GM23338 (cell line): ENCODE data around the gene CHRNA3. TPM values are rescaled to one million over a fixed set of nuclear protein-coding genes. Genes with fewer than 3 reads are reported as not detected.

Experiments used
- ATAC-seq: fragments of 200-7000 bp; cut with Tn5 transposase; 3 replicates; pipeline ENCODE4 v1.9.1; 2020
- DNase-seq: peaks from one replicate; pipeline ENCODE4 v3.0.0-alpha.2; 2015; ENCODE audit warnings: low spot score
- H2AFZ ChIP-seq: fragments of 200-600 bp; sonication (generic); 2 replicates; pipeline ENCODE4 v1.8.0; 2016; ENCODE audit warnings: antibody characterized with exemption, mild to moderate bottlenecking, moderate library complexity
- H3F3A ChIP-seq: fragments of 200-600 bp; sonication (generic); replicated peaks from 2 replicates; pipeline ENCODE4 v1.8.0; 2017; ENCODE audit warnings: antibody characterized with exemption, mixed run types, low read depth
- H3K27ac ChIP-seq: fragments of 200-600 bp; sonication (generic); 2 replicates; pipeline ENCODE4 v1.6.1; 2016; ENCODE audit warnings: low read depth
- H3K27me3 ChIP-seq: fragments of 200-600 bp; sonication (generic); 2 replicates; pipeline ENCODE4 v1.8.0; 2016; ENCODE audit warnings: mild to moderate bottlenecking, mixed run types, moderate library complexity; ENCODE audit not compliant: insufficient read depth
- H3K36me3 ChIP-seq: fragments of 200-600 bp; sonication (generic); 2 replicates; pipeline ENCODE4 v1.8.0; 2016; ENCODE audit warnings: mild to moderate bottlenecking; ENCODE audit not compliant: insufficient read depth
- H3K4me1 ChIP-seq: fragments of 200-600 bp; sonication (generic); 2 replicates; pipeline ENCODE4 v1.8.0; 2016; ENCODE audit warnings: mild to moderate bottlenecking, moderate library complexity; ENCODE audit not compliant: insufficient read depth
- H3K4me2 ChIP-seq: fragments of 200-600 bp; sonication (generic); 2 replicates; pipeline ENCODE4 v1.7.1; 2017; ENCODE audit warnings: mixed run types
- H3K4me3 ChIP-seq: fragments of 200-600 bp; sonication (generic); 2 replicates; pipeline ENCODE4 v1.6.1; 2016; ENCODE audit warnings: mixed run types
- H3K79me2 ChIP-seq: fragments of 200-600 bp; sonication (generic); replicated peaks from 2 replicates; pipeline ENCODE4 v1.8.0; 2017; ENCODE audit warnings: mild to moderate bottlenecking; ENCODE audit not compliant: insufficient read depth
- H3K9me2 ChIP-seq: fragments of 200-600 bp; sonication (generic); 2 replicates; pipeline ENCODE4 v1.8.0; 2017; ENCODE audit not compliant: insufficient read depth
- H4K20me1 ChIP-seq: fragments of 200-600 bp; sonication (generic); replicated peaks from 2 replicates; pipeline ENCODE4 v1.8.0; 2017; ENCODE audit warnings: mild to moderate bottlenecking; ENCODE audit not compliant: insufficient read depth
- H3K27ac Mint-ChIP-seq: 2 replicates; pipeline ENCODE4 v1.8.0; 2020; ENCODE audit warnings: inconsistent platforms, mild to moderate bottlenecking, moderate library complexity, mixed read lengths
- H3K27me3 Mint-ChIP-seq: 3 replicates; pipeline ENCODE4 v1.8.0; 2022; ENCODE audit warnings: low read depth, mild to moderate bottlenecking, moderate library complexity, mixed read lengths, inconsistent platforms; ENCODE audit not compliant: insufficient read depth, poor library complexity
- H3K36me3 Mint-ChIP-seq: 3 replicates; pipeline ENCODE4 v1.8.0; 2021; ENCODE audit warnings: low read depth, mild to moderate bottlenecking, inconsistent platforms, moderate library complexity, mixed read lengths
- H3K4me1 Mint-ChIP-seq: 3 replicates; pipeline ENCODE4 v1.8.0; 2020; ENCODE audit warnings: mild to moderate bottlenecking, inconsistent platforms, mixed read lengths
- H3K4me3 Mint-ChIP-seq: 3 replicates; pipeline ENCODE4 v1.8.0; 2021; ENCODE audit warnings: moderate library complexity, mild to moderate bottlenecking, inconsistent platforms, mixed read lengths
- H3K9me3 Mint-ChIP-seq: 3 replicates; pipeline ENCODE4 v1.8.0; 2020; ENCODE audit warnings: moderate library complexity, mild to moderate bottlenecking, inconsistent platforms, mixed read lengths
- CREB1 ChIP-seq: fragments of 250-450 bp; sonication (Bioruptor Pico); IDR thresholded peaks from 2 replicates; pipeline ENCODE4 v1.5.0; 2020; ENCODE audit warnings: low read depth, mild to moderate bottlenecking, moderate library complexity
- EZH2 ChIP-seq: fragments of 200-600 bp; sonication (generic); IDR thresholded peaks from one replicate; pipeline ENCODE4 v1.8.0; 2017; ENCODE audit warnings: antibody characterized with exemption, mild to moderate bottlenecking, low read depth; ENCODE audit not compliant: unreplicated experiment
- EZH2phosphoT487 ChIP-seq: fragments of 200-600 bp; sonication (generic); IDR thresholded peaks from one replicate; pipeline ENCODE4 v1.8.1; 2018; ENCODE audit warnings: antibody characterized with exemption; ENCODE audit not compliant: unreplicated experiment
- JUNB ChIP-seq: IDR thresholded peaks from one replicate; pipeline ENCODE4 v1.6.1; 2016; ENCODE audit warnings: antibody characterized with exemption; ENCODE audit not compliant: unreplicated experiment
- POLR2AphosphoS5 ChIP-seq: IDR thresholded peaks from 2 replicates; pipeline ENCODE4 v1.6.1; 2016; ENCODE audit warnings: antibody characterized with exemption, low read depth
- STAT1 ChIP-seq: IDR thresholded peaks from one replicate; pipeline ENCODE4 v1.6.1; 2016; ENCODE audit warnings: antibody characterized with exemption; ENCODE audit not compliant: unreplicated experiment
- polyA plus RNA-seq: library from polyadenylated mRNA; unstranded; fragments of >200 nt; fragmentation: Nextera tagmentation; extraction: Ambion mirVana; gene quantifications from 2 replicates; pipeline ENCODE4 v1.2.1, GENCODE V29; 2016
- total RNA-seq: library from RNA; depleted of rRNA; stranded (reverse); fragments of >200 nt; shearing (Covaris generic); gene quantifications from 2 replicates; pipeline ENCODE4 v1.2.3, GENCODE V29; 2014
- TF ChIP-seq, protein P1 (sequence below), 2 experiments: fragments of 200-600 bp in 1 of 2; sonication (generic) in 1 of 2; conservative IDR thresholded peaks; 2 replicates each; pipeline versions ENCODE4 v1.5.1 to v1.6.1; 2016 to 2017; ENCODE audit warnings: antibody characterized with exemption in 2 of 2, low read depth in 2 of 2, mild to moderate bottlenecking in 2 of 2, moderate library complexity in 1 of 2
- TF ChIP-seq, protein P2 (sequence below): fragments of 250-450 bp; sonication (Bioruptor Pico); IDR thresholded peaks from 2 replicates; pipeline ENCODE4 v1.5.0; 2020; ENCODE audit warnings: mild to moderate bottlenecking, moderate library complexity
- TF ChIP-seq, protein P3 (sequence below): IDR thresholded peaks from 2 replicates; pipeline ENCODE4 v1.6.1; 2016; ENCODE audit warnings: antibody characterized with exemption

CHRNA3 gene
- total and polyA plus RNA-seq, 2 experiments from 2014 or later = 2.9 to 3.5 TPM

DNA sequence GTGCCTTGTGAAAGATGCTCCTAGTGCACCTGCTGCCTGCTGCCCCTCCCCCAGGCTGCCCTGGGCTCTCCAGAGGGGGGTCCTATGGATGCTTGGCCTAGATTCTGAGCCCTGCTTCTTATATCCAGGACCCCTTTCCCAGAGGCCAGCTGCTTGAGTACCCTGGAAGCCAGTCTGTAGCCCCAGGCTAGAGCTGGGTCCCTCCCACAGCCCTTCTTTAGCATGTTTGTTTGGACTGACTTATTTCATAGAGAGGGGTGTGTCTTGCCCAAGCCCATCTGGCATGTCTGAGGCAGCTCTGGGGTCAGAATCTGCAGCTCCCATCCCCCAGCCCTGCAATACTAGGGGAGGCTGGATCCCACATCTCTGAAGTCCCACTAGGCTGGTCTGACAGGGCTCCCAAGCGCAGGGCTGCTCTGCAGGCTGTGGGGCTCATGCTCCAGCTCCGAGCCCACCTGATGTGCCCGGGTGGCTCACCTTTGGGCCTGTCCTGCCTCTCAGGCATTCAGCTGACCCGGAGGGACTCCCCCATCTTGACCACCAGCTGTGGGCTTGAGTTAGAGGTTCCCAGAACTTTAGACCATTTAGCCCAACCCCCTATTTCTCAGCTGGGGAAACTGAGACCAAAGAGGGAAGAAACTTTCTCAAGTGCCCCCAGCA, 17.1 kb upstream of the CHRNA3 start:
- DNase-seq (no peak), ATAC-seq (no peak)
- Histone ChIP-seq H3K79me2 (no peaks in the 10 kb centered on the region), H3K27ac (no peak overlapping the region), H3K4me2 (no peak overlapping the region), H3K4me3 (no peak overlapping the region), H2AFZ (no peak overlapping the region), H3F3A (peaks cover 7% of the 10 kb centered on the region; the same call in 1 of the 2 replicates), H3K4me1 (peaks cover 12% of the 10 kb centered on the region), H3K36me3 (no peaks in the 10 kb centered on the region), H3K9me2 (no peaks in the 10 kb centered on the region), H4K20me1 (no peaks in the 10 kb centered on the region), H3K27me3 (peaks cover 9% of the 10 kb centered on the region)
- no peaks in the 10 kb centered on the region for H3K9me3 Mint-ChIP-seq
- H3K27ac Mint-ChIP-seq = no peak overlapping the region
- peaks cover 15% of the 10 kb centered on the region for H3K27me3 Mint-ChIP-seq
- peaks cover 13% of the 10 kb centered on the region for H3K4me1 Mint-ChIP-seq
- H3K36me3 Mint-ChIP-seq = peaks cover 5% of the 10 kb centered on the region; the same call in 2 of the 3 replicates
- TF ChIP-seq JUNB (no peak), EZH2phosphoT487 (no peak), POLR2AphosphoS5 (no peak), EZH2 (no peak), STAT1 (no peak), CREB1 (CRISPR knock-in tag) (no peak)
- TF ChIP-seq, protein P1, sequence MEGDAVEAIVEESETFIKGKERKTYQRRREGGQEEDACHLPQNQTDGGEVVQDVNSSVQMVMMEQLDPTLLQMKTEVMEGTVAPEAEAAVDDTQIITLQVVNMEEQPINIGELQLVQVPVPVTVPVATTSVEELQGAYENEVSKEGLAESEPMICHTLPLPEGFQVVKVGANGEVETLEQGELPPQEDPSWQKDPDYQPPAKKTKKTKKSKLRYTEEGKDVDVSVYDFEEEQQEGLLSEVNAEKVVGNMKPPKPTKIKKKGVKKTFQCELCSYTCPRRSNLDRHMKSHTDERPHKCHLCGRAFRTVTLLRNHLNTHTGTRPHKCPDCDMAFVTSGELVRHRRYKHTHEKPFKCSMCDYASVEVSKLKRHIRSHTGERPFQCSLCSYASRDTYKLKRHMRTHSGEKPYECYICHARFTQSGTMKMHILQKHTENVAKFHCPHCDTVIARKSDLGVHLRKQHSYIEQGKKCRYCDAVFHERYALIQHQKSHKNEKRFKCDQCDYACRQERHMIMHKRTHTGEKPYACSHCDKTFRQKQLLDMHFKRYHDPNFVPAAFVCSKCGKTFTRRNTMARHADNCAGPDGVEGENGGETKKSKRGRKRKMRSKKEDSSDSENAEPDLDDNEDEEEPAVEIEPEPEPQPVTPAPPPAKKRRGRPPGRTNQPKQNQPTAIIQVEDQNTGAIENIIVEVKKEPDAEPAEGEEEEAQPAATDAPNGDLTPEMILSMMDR (conservative IDR thresholded peaks at IDR 0.05; ENCODE audit: low read depth in 2 of 2) = no peak
- TF ChIP-seq, protein P2, sequence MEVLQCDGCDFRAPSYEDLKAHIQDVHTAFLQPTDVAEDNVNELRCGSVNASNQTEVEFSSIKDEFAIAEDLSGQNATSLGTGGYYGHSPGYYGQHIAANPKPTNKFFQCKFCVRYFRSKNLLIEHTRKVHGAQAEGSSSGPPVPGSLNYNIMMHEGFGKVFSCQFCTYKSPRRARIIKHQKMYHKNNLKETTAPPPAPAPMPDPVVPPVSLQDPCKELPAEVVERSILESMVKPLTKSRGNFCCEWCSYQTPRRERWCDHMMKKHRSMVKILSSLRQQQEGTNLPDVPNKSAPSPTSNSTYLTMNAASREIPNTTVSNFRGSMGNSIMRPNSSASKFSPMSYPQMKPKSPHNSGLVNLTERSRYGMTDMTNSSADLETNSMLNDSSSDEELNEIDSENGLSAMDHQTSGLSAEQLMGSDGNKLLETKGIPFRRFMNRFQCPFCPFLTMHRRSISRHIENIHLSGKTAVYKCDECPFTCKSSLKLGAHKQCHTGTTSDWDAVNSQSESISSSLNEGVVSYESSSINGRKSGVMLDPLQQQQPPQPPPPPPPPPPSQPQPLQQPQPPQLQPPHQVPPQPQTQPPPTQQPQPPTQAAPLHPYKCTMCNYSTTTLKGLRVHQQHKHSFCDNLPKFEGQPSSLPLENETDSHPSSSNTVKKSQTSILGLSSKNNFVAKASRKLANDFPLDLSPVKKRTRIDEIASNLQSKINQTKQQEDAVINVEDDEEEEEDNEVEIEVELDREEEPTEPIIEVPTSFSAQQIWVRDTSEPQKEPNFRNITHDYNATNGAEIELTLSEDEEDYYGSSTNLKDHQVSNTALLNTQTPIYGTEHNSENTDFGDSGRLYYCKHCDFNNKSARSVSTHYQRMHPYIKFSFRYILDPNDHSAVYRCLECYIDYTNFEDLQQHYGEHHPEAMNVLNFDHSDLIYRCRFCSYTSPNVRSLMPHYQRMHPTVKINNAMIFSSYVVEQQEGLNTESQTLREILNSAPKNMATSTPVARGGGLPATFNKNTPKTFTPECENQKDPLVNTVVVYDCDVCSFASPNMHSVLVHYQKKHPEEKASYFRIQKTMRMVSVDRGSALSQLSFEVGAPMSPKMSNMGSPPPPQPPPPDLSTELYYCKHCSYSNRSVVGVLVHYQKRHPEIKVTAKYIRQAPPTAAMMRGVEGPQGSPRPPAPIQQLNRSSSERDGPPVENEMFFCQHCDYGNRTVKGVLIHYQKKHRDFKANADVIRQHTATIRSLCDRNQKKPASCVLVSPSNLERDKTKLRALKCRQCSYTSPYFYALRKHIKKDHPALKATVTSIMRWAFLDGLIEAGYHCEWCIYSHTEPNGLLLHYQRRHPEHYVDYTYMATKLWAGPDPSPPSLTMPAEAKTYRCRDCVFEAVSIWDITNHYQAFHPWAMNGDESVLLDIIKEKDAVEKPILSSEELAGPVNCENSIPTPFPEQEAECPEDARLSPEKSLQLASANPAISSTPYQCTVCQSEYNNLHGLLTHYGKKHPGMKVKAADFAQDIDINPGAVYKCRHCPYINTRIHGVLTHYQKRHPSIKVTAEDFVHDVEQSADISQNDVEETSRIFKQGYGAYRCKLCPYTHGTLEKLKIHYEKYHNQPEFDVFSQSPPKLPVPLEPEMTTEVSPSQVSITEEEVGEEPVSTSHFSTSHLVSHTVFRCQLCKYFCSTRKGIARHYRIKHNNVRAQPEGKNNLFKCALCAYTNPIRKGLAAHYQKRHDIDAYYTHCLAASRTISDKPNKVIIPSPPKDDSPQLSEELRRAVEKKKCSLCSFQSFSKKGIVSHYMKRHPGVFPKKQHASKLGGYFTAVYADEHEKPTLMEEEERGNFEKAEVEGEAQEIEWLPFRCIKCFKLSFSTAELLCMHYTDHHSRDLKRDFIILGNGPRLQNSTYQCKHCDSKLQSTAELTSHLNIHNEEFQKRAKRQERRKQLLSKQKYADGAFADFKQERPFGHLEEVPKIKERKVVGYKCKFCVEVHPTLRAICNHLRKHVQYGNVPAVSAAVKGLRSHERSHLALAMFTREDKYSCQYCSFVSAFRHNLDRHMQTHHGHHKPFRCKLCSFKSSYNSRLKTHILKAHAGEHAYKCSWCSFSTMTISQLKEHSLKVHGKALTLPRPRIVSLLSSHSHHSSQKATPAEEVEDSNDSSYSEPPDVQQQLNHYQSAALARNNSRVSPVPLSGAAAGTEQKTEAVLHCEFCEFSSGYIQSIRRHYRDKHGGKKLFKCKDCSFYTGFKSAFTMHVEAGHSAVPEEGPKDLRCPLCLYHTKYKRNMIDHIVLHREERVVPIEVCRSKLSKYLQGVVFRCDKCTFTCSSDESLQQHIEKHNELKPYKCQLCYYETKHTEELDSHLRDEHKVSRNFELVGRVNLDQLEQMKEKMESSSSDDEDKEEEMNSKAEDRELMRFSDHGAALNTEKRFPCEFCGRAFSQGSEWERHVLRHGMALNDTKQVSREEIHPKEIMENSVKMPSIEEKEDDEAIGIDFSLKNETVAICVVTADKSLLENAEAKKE (CRISPR knock-in tag) = no peak
- TF ChIP-seq, protein P3, sequence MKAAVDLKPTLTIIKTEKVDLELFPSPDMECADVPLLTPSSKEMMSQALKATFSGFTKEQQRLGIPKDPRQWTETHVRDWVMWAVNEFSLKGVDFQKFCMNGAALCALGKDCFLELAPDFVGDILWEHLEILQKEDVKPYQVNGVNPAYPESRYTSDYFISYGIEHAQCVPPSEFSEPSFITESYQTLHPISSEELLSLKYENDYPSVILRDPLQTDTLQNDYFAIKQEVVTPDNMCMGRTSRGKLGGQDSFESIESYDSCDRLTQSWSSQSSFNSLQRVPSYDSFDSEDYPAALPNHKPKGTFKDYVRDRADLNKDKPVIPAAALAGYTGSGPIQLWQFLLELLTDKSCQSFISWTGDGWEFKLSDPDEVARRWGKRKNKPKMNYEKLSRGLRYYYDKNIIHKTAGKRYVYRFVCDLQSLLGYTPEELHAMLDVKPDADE = no peak
- H3K4me3 Mint-ChIP-seq = no peak overlapping the region
